Measurements from ENCODE around the gene KCTD1. TPM values are rescaled to one million over a fixed set of nuclear protein-coding genes. Genes with fewer than 3 reads are reported as not detected.

KCTD1 gene
- total RNA-seq, 1 donor from 2014 or later = 29.5 TPM

DNA sequence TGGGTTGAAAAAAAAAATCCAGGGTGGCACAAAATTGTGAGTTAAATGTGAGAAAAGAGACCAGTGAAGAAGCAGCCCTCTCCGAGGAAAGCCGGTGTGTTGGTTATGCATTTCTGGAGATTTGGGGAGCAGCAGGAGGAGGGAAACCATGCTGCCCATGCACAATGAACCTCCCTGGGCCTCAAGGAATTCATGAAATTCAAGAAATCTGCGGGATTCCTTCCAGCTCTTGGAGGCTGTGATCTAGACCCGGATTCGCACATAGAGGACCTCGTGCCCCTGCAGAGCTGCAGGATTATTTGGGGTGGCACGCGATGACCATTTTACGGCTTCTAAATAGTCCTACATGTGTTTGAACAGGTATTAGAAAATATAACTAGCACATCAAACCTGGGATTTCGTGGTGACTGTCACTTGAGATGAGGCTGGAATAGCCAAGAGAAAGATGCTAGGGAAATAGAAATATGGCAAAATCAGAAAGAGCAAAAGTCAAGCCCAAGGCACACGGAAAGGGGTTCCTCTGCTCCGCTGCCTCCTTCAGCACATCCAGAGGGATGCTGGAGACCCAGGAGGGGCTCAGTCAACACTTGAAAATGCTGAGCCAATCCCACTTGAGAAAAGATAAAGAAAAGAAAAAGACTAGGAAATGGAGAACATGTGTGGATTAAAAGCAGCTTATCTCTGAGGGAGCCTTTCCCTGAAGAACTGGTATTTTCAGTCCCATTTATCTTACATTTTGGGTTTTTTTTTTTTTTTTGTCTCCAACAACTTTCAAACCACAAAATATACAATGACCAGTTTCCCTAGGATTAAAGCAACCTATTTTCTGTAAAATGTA is 22.0 kb downstream of the KCTD1 start:
- Mint-ChIP-seq H3K4me1 (ENCODE audit: low read depth) (peaks cover 11% of the 10 kb centered on the region), H3K4me3 (ENCODE audit: low read depth) (no peak overlapping the region)

DNA sequence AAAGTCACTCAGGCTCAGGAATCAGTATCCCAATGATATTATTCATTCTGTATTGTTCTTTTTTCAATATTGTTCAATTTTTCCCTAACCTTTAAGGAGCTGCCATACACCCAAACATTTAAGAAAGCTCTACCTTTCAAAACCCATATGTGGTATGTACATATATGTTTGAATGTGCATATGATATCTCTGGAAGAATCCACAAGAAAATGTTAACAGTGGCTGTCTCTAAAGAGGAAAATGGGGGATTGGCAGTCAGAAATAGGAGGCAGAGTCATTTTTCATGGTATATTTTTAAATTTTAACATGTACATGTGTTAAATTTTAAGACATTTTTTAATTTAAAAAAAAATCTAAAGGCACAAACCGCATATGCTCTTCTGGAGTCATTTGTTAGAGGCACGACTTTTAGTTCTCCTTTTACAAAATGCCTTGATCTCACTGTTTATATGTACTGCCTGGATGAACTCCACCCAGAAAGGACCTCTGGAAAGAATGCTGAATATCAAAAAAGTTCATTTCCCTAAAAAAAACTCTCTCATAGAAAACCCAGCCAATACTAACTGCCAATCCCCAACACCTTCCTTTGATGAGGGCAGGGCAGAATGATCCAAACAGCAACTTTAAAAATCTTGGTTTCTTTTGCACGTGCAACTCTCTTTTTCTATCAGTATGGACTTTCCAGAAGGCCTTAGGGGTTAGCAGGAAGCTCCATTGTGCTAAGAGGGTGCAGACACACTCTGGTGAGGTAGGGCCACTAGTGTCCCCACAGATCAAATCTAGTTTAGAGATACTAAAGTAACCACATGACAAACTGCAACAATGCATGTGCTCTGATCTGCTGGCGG is 23.6 kb downstream of the KCTD1 start:
- H3K4me1 Mint-ChIP-seq (ENCODE audit: low read depth) = peaks cover 11% of the 10 kb centered on the region
- H3K4me3 Mint-ChIP-seq (ENCODE audit: low read depth) = no peak overlapping the region
- H3K9me3 Mint-ChIP-seq (ENCODE audit: low read depth) = no peaks in the 10 kb centered on the region
- no peaks in the 10 kb centered on the region for H3K36me3 Mint-ChIP-seq (ENCODE audit: insufficient read depth)
- H3K27me3 Mint-ChIP-seq = no peaks in the 10 kb centered on the region
- TF ChIP-seq, protein P1, sequence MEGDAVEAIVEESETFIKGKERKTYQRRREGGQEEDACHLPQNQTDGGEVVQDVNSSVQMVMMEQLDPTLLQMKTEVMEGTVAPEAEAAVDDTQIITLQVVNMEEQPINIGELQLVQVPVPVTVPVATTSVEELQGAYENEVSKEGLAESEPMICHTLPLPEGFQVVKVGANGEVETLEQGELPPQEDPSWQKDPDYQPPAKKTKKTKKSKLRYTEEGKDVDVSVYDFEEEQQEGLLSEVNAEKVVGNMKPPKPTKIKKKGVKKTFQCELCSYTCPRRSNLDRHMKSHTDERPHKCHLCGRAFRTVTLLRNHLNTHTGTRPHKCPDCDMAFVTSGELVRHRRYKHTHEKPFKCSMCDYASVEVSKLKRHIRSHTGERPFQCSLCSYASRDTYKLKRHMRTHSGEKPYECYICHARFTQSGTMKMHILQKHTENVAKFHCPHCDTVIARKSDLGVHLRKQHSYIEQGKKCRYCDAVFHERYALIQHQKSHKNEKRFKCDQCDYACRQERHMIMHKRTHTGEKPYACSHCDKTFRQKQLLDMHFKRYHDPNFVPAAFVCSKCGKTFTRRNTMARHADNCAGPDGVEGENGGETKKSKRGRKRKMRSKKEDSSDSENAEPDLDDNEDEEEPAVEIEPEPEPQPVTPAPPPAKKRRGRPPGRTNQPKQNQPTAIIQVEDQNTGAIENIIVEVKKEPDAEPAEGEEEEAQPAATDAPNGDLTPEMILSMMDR (IDR thresholded peaks at IDR 0.05; ENCODE audit: unreplicated experiment) = no peak
- no peak overlapping the region for H3K27ac Mint-ChIP-seq
- DNase-seq (ENCODE audit: low spot score, unreplicated experiment) = no peak

More for the DNA sequence above, 22.0 kb downstream of the KCTD1 start:
- no peaks in the 10 kb centered on the region for H3K36me3 Mint-ChIP-seq (ENCODE audit: insufficient read depth)
- H3K9me3 Mint-ChIP-seq (ENCODE audit: low read depth) = no peaks in the 10 kb centered on the region
- no peak overlapping the region for H3K27ac Mint-ChIP-seq
- TF ChIP-seq, protein P1 (IDR thresholded peaks at IDR 0.05; ENCODE audit: unreplicated experiment) = no peak
- H3K27me3 Mint-ChIP-seq = no peaks in the 10 kb centered on the region
- DNase-seq (ENCODE audit: low spot score, unreplicated experiment) = no peak

DNA sequence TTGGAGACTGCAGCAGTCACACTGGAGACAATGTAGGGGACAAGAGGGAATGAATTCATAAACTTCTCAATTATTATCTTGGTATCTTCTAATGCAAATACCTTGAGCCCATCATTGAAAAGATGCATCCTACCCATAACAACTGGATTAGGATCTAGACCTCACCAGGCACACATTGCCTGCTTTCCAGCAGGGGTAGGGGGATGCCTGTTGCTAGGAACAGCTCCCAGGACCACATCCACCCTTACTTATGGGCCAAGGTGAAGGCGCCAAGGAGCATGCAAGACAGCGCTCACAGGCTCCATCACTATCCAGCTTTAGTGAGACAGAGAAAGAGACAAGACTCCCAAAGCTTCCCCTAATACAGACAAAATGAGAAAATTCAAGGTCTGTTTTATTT is 24.4 kb downstream of the KCTD1 start:
- Mint-ChIP-seq H3K4me1 (ENCODE audit: low read depth) (peaks cover 10% of the 10 kb centered on the region), H3K4me3 (ENCODE audit: low read depth) (no peak overlapping the region), H3K9me3 (ENCODE audit: low read depth) (no peaks in the 10 kb centered on the region), H3K36me3 (ENCODE audit: insufficient read depth) (no peaks in the 10 kb centered on the region), H3K27ac (no peak overlapping the region), H3K27me3 (no peaks in the 10 kb centered on the region)
- no peak for DNase-seq (ENCODE audit: low spot score, unreplicated experiment)
- TF ChIP-seq, protein P1 (IDR thresholded peaks at IDR 0.05; ENCODE audit: unreplicated experiment) = no peak

DNA sequence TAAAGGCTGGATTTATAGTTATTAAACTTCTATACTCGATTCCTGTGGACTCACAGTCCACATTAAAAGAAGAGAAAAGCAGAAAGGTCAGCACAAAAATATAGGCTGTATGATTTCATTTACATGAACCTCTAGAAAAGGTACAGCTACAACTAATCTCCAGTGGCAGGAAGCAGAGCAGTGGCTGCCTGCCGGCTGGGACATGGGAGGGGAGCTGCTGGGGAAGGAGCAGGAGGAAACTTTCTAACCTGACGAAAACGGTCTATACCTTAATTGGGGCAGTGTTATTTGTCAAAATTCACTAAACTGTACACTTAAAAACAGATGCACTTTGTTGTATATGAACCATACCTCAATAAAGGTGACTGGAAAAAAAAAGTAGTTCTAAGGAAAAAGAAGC is 26.7 kb downstream of the KCTD1 start:
- no peaks in the 10 kb centered on the region for H3K9me3 Mint-ChIP-seq (ENCODE audit: low read depth)
- TF ChIP-seq, protein P1 (IDR thresholded peaks at IDR 0.05; ENCODE audit: unreplicated experiment) = no peak
- DNase-seq (ENCODE audit: low spot score, unreplicated experiment) = no peak
- H3K4me3 Mint-ChIP-seq (ENCODE audit: low read depth) = no peak overlapping the region
- no peaks in the 10 kb centered on the region for H3K36me3 Mint-ChIP-seq (ENCODE audit: insufficient read depth)
- peaks cover 12% of the 10 kb centered on the region for H3K4me1 Mint-ChIP-seq (ENCODE audit: low read depth)
- no peaks in the 10 kb centered on the region for H3K27me3 Mint-ChIP-seq
- no peak overlapping the region for H3K27ac Mint-ChIP-seq

DNA sequence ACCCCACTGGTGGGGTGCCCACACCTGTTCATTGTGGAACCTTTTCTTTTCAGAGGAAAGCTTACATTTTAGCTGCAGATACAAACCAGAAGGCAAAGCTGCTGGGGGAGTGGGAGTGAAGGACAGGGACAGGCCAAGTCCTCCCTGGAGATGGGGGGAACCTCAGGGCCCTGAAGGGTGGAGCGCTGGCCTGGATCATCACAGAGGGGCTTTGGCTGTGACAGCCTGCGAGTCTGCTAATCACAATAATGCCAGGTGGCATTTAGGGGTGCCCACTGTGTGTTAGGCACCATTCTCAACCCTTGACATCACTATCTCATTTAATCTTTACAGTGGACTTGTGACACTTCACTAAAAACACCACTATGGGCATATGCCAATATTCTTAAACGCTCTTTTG is 27.4 kb downstream of the KCTD1 start:
- no peak for DNase-seq (ENCODE audit: low spot score, unreplicated experiment)
- H3K27ac Mint-ChIP-seq = no peak overlapping the region
- H3K36me3 Mint-ChIP-seq (ENCODE audit: insufficient read depth) = no peaks in the 10 kb centered on the region
- H3K9me3 Mint-ChIP-seq (ENCODE audit: low read depth) = no peaks in the 10 kb centered on the region
- H3K27me3 Mint-ChIP-seq = no peaks in the 10 kb centered on the region
- peaks cover 10% of the 10 kb centered on the region for H3K4me1 Mint-ChIP-seq (ENCODE audit: low read depth)
- no peak overlapping the region for H3K4me3 Mint-ChIP-seq (ENCODE audit: low read depth)
- TF ChIP-seq, protein P1 (IDR thresholded peaks at IDR 0.05; ENCODE audit: unreplicated experiment) = no peak

Data from progenitor cell of endocrine pancreas (in vitro differentiated cells).